AG04449 (cell line): Measurements from ENCODE around the gene SLX9.

ENCODE experiments used
- CTCF ChIA-PET: fragments of 350-600 bp; formaldehyde crosslinking; extraction: SDS; loops from one replicate; lab custom pipeline; 2021; ENCODE audit warnings: antibody characterized with exemption; lab: Yijun Ruan, JAX
- POLR2A ChIA-PET: fragments of 400-600, 350-600 bp; formaldehyde crosslinking; extraction: SDS; loops from one replicate; lab custom pipeline; 2020; ENCODE audit warnings: antibody characterized with exemption, inconsistent platforms; lab: Yijun Ruan, JAX
- DNase-seq: peaks from one replicate; pipeline ENCODE4 v3.0.0-alpha.2; 2010; ENCODE audit warnings: low read depth, low spot score
- H3K4me3 ChIP-seq: 2 replicates; pipeline ENCODE4 v1.5.1; 2011; ENCODE audit warnings: low read depth, mild to moderate bottlenecking, control low read depth, low read length
- TF ChIP-seq, protein P1 (sequence below): IDR thresholded peaks from one replicate; pipeline ENCODE4 v1.5.1; 2011; ENCODE audit warnings: mild to moderate bottlenecking, moderate library complexity, low read length, control low read depth, inconsistent platforms; ENCODE audit not compliant: insufficient read depth; ENCODE audit errors: missing control alignments

Gene SLX9

GRCh38 chr21:44959376-44960091 lies 19.7 kb downstream of the SLX9 start:
- POLR2A ChIA-PET, result no interaction called here
- CTCF ChIA-PET, result interaction anchor here (0.6 to 27.1 kb wide), 8 partner anchors 9 to 179 kb away, joined by 3 to 601 read pairs (median 6); no protein-coding TSS in a partner anchor
- TF ChIP-seq, protein P1, sequence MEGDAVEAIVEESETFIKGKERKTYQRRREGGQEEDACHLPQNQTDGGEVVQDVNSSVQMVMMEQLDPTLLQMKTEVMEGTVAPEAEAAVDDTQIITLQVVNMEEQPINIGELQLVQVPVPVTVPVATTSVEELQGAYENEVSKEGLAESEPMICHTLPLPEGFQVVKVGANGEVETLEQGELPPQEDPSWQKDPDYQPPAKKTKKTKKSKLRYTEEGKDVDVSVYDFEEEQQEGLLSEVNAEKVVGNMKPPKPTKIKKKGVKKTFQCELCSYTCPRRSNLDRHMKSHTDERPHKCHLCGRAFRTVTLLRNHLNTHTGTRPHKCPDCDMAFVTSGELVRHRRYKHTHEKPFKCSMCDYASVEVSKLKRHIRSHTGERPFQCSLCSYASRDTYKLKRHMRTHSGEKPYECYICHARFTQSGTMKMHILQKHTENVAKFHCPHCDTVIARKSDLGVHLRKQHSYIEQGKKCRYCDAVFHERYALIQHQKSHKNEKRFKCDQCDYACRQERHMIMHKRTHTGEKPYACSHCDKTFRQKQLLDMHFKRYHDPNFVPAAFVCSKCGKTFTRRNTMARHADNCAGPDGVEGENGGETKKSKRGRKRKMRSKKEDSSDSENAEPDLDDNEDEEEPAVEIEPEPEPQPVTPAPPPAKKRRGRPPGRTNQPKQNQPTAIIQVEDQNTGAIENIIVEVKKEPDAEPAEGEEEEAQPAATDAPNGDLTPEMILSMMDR, result no peak
- no peak for DNase-seq
- no peak overlapping the region for H3K4me3 ChIP-seq

GRCh38 chr21:44960141-44961092 lies 20.6 kb downstream of the SLX9 start:
- TF ChIP-seq, protein P1, result no peak
- POLR2A ChIA-PET, result no interaction called here
- CTCF ChIA-PET, result interaction anchor here (0.6 to 27.1 kb wide), 6 partner anchors 9 to 178 kb away, joined by 3 to 601 read pairs (median 4); no protein-coding TSS in a partner anchor
- DNase-seq, result no peak
- no peak overlapping the region for H3K4me3 ChIP-seq

- CTCF ChIA-PET, result interaction anchor here (0.9 to 27.1 kb wide), 10 partner anchors 10 to 176 kb away, joined by 3 to 601 read pairs (median 5); no protein-coding TSS in a partner anchor
- POLR2A ChIA-PET, result interaction anchor here (0.6 to 1.6 kb wide), 9 partner anchors 17 to 178 kb away, joined by 3 to 11 read pairs (median 4); partner anchors contain the start of genes ADARB1 and SLX9
- H3K4me3 ChIP-seq, result no peak overlapping the region; the same call in 1 of the 2 replicates
- DNase-seq, result peak; percentile 99
- TF ChIP-seq, protein P1, result no peak
Observed at GRCh38 chr21:44962403-44962966, 22.7 kb downstream of the SLX9 start.

DNA sequence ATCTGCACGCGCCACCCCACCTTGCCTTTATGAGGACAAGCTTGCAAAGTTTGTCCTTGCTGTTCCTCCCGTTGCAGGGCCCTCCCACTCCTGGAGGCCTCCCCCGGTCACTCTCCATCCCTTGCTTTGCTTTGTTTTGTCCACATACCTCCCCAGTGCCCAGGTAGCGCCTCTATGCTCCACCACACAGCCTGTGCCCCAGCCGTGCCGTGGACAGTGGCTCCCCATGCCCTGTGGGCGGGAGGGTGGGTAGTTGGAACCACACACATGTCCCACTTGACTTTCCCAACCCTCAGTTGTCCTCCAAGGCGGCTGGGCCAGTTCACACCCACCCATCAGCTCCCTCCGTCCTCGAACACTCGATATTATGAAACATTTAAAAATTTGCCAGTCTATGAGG lies 24.6 kb downstream of the SLX9 start:
- TF ChIP-seq, protein P1, result no peak
- POLR2A ChIA-PET, result interaction anchor here (0.6 kb wide), 1 partner anchor 137 kb away, joined by 5 read pairs; no protein-coding TSS in a partner anchor
- CTCF ChIA-PET, result interaction anchor here (1.1 to 27.1 kb wide), 6 partner anchors 15 to 856 kb away, joined by 3 to 601 read pairs (median 18); no protein-coding TSS in a partner anchor
- no peak for DNase-seq
- no peak overlapping the region for H3K4me3 ChIP-seq

- TF ChIP-seq, protein P1, result no peak
- ChIA-PET POLR2A (no interaction called here), CTCF (interaction anchor here (1.3 to 27.1 kb wide), 2 partner anchors 15 to 173 kb away, joined by 6 to 601 read pairs; no protein-coding TSS in a partner anchor)
- no peak overlapping the region for H3K4me3 ChIP-seq
- DNase-seq, result no peak
Observed at GRCh38 chr21:44965251-44966022, 25.6 kb downstream of the SLX9 start.
